Tibial nerve (tissue), 3 donors: ENCODE measurements around the gene CACNA1G.

Experiments
- CTCF ChIP-seq, 5 experiments: fragments of 200-600 bp in 3 of 5; fragments of 450-650 bp in 2 of 5; sonication (generic) in 3 of 5; IDR thresholded peaks; one replicate each; pipeline ENCODE4 v1.5.1; 2016 to 2019; ENCODE audit warnings: antibody characterized with exemption in 5 of 5, mild to moderate bottlenecking in 3 of 5, moderate library complexity in 2 of 5
- POLR2A ChIP-seq, 2 donors: fragments of 450-650 bp; IDR thresholded peaks; one replicate each; pipeline ENCODE4 v1.6.1; 2017; ENCODE audit warnings: antibody characterized with exemption in 2 of 2, mild to moderate bottlenecking in 2 of 2, moderate library complexity in 2 of 2

- TF ChIP-seq CTCF (IDR thresholded peaks at IDR 0.05) (no peak), POLR2A (IDR thresholded peaks at IDR 0.05) (no peak)
These were observed 5.2 kb downstream of the CACNA1G start for GRCh38 chr17:50565402-50566350.
